Measurements from ENCODE around the gene PLXNA4. TPM values are rescaled to one million over a fixed set of nuclear protein-coding genes. Genes with fewer than 3 reads are reported as not detected.
A peak's percentile ranks its signal among the peaks of the same experiment; 100 is the strongest.

Gene PLXNA4
- total RNA-seq, 1 experiment from 2014 or later: not detected

GRCh38 chr7:132252793-132253100, 323.5 kb downstream of the PLXNA4 start:
- no peak for TF ChIP-seq CTCF (IDR thresholded peaks at IDR 0.05; ENCODE audit: unreplicated experiment)
- H3K27ac Mint-ChIP-seq (ENCODE audit: low read depth, unreplicated experiment): no peak overlapping the region
- intact Hi-C loops (cut with micrococcal nuclease): loop anchor here (1.0 kb wide), 2 partner anchors 307 to 393 kb away; no protein-coding TSS in a partner anchor
- BruUV-seq (replicated peaks): no TSS peak
- POLR2A ChIA-PET: no interaction called here
- CTCF ChIA-PET: interaction anchor here (0.6 to 2.2 kb wide), 3 partner anchors 44 to 1792 kb away, joined by 3 to 7 read pairs (median 4); no protein-coding TSS in a partner anchor
- no peak overlapping the region for H3K4me3 Mint-ChIP-seq (ENCODE audit: unreplicated experiment)
- no peaks in the 10 kb centered on the region for H3K4me1 Mint-ChIP-seq (ENCODE audit: insufficient read depth, unreplicated experiment)
- DNase-seq (ENCODE audit: unreplicated experiment): no peak
- no peaks in the 10 kb centered on the region for H3K36me3 Mint-ChIP-seq (ENCODE audit: insufficient read depth, unreplicated experiment)
- H3K27me3 Mint-ChIP-seq (ENCODE audit: insufficient read depth, unreplicated experiment): no peaks in the 10 kb centered on the region
- H3K9me3 Mint-ChIP-seq (ENCODE audit: unreplicated experiment): no peaks in the 10 kb centered on the region

GRCh38 chr7:132251327-132251659, 325.0 kb downstream of the PLXNA4 start:
- peak; percentile 30 for DNase-seq (ENCODE audit: unreplicated experiment)
- Mint-ChIP-seq H3K9me3 (ENCODE audit: unreplicated experiment) (peaks cover 7% of the 10 kb centered on the region), H3K27ac (ENCODE audit: low read depth, unreplicated experiment) (no peak overlapping the region), H3K27me3 (ENCODE audit: insufficient read depth, unreplicated experiment) (no peaks in the 10 kb centered on the region), H3K36me3 (ENCODE audit: insufficient read depth, unreplicated experiment) (no peaks in the 10 kb centered on the region), H3K4me3 (ENCODE audit: unreplicated experiment) (no peak overlapping the region), H3K4me1 (ENCODE audit: insufficient read depth, unreplicated experiment) (no peaks in the 10 kb centered on the region)
- BruUV-seq (replicated peaks): no TSS peak
- ChIA-PET POLR2A (no interaction called here), CTCF (interaction anchor here (0.7 to 1.2 kb wide), 4 partner anchors 81 to 308 kb away, joined by 3 to 4 read pairs (median 3); no protein-coding TSS in a partner anchor)
- TF ChIP-seq CTCF (IDR thresholded peaks at IDR 0.05; ENCODE audit: unreplicated experiment): no peak
- intact Hi-C loops (cut with micrococcal nuclease): no loop called here

DNA sequence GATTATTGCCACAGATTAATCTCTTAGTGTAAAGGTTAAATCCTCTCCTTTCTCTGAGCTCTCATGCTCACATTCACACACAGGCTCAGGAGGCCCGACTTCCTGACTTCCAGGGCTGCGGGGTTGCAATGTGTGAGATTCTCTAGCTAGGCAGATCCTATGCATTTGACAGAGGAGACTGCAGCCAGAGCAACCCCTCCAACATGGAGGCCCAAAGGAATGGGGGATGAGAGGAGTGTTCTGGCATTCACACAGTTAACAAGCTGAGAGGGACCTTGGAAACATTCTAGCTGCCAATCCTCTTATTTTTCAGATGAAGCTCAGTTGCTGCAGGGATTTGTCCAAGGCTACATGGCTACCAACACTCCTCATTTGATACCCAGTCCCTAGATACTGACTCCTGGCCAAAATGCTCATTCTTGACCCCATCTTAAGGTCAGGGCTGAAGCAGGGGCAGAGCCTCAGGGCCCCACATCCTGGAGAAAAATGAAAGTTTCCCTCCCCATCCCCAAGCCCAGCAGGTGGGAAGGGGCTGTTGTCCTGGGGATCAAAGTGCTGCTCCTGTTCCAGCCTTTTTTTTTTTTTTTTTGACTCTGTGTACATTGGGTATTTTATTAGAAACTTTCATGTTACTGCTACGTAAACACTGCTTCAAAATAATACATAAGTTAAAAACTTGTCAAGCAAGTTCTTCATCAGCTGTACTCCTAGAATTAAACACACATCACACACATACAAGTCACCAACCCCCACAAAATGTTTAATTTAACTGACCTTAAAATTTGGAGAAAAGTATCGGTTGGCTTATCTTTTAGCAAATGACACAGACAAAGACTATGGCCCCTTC, 325.6 kb downstream of the PLXNA4 start:
- CTCF ChIA-PET: interaction anchor here (0.6 to 1.0 kb wide), 4 partner anchors 80 to 740 kb away, joined by 3 to 4 read pairs (median 3); no protein-coding TSS in a partner anchor
- Mint-ChIP-seq H3K27me3 (ENCODE audit: insufficient read depth, unreplicated experiment) (no peaks in the 10 kb centered on the region), H3K27ac (ENCODE audit: low read depth, unreplicated experiment) (no peak overlapping the region), H3K4me3 (ENCODE audit: unreplicated experiment) (no peak overlapping the region), H3K36me3 (ENCODE audit: insufficient read depth, unreplicated experiment) (no peaks in the 10 kb centered on the region), H3K9me3 (ENCODE audit: unreplicated experiment) (peaks cover 13% of the 10 kb centered on the region), H3K4me1 (ENCODE audit: insufficient read depth, unreplicated experiment) (no peaks in the 10 kb centered on the region)
- intact Hi-C loops (cut with micrococcal nuclease): no loop called here
- no peak for TF ChIP-seq CTCF (IDR thresholded peaks at IDR 0.05; ENCODE audit: unreplicated experiment)
- POLR2A ChIA-PET: no interaction called here
- no TSS peak for BruUV-seq (replicated peaks)
- no peak for DNase-seq (ENCODE audit: unreplicated experiment)

DNA sequence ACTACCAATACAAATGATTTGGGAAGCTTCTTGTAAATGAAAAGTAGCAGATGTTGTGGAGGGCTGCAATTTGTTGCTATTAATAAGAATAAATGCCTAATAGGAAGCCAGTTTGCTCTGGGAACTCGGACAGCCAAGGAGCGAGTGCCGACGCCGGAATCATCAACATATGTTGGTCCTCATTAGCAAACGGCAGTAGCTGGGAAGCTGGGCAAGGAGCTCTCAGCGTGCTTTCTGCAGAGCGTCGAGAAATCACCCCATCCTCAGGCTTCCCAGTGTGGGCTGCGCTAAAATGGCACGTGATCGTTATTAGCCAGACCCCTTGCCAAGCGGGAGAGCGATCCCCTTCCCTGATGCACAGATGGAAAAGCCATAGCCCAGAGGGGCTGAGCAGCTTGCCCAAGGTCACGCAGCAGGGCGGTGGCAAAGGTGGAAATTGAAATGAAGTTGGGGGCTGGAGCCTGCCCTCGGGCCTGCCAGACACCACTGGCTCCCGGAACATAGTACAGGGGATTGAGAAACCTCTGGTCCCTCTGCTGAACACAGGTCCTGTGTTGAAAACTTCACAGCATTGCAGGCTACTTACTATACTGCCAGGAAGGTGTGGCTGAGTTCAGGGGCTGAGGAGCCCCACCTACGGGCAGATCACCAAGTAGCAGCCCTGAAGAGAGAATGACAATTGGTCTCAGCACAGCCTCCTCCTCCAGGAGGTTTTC, 326.9 kb downstream of the PLXNA4 start:
- Mint-ChIP-seq H3K27ac (ENCODE audit: low read depth, unreplicated experiment) (no peak overlapping the region), H3K27me3 (ENCODE audit: insufficient read depth, unreplicated experiment) (no peaks in the 10 kb centered on the region), H3K4me3 (ENCODE audit: unreplicated experiment) (no peak overlapping the region), H3K4me1 (ENCODE audit: insufficient read depth, unreplicated experiment) (no peaks in the 10 kb centered on the region), H3K36me3 (ENCODE audit: insufficient read depth, unreplicated experiment) (no peaks in the 10 kb centered on the region), H3K9me3 (ENCODE audit: unreplicated experiment) (peaks cover 25% of the 10 kb centered on the region)
- CTCF ChIA-PET: interaction anchor here (0.6 to 2.0 kb wide), 5 partner anchors 296 to 1951 kb away, joined by 3 to 8 read pairs (median 6); no protein-coding TSS in a partner anchor
- no TSS peak for BruUV-seq (replicated peaks)
- intact Hi-C loops (cut with micrococcal nuclease): no loop called here
- DNase-seq (ENCODE audit: unreplicated experiment): peak; percentile 39
- peak; percentile 17 for TF ChIP-seq CTCF (IDR thresholded peaks at IDR 0.05; ENCODE audit: unreplicated experiment)
- POLR2A ChIA-PET: interaction anchor here (0.6 to 0.7 kb wide), 3 partner anchors 15 to 184 kb away, joined by 3 read pairs; no protein-coding TSS in a partner anchor
